ENCODE measurements around the gene CFLAR. TPM values are rescaled to one million over a fixed set of nuclear protein-coding genes. Genes with fewer than 3 reads are reported as not detected.

The CFLAR gene
- total RNA-seq, 4 donors from 2014 or later: 145 to 346 (median 176) TPM

- H3K27me3 ChIP-seq: no peaks in the 10 kb centered on the region
- peaks cover 0 to 14% (median 0%) of the 10 kb centered on the region in 3 donors for H3K4me1 ChIP-seq
- no peaks in the 10 kb centered on the region for H3K36me3 ChIP-seq
- H3K4me3 ChIP-seq: no peak overlapping the region
- no peak overlapping the region for H3K27ac ChIP-seq
- H3K9me3 ChIP-seq: no peaks in the 10 kb centered on the region
- no peak for ATAC-seq
- WGBS, 2 donors (ENCODE audit: low coverage in 1 of 2): 88% methylated on average over 4 of the region's 8 CpGs; no CpG with 5 or more reads in 1 of the 2 donors
- TF ChIP-seq POLR2AphosphoS5 (IDR thresholded peaks at IDR 0.05) (no peak), EP300 (IDR thresholded peaks at IDR 0.05) (no peak)
These were observed 84.4 kb downstream of the CFLAR start for GRCh38 chr2:201200345-201200744.

GRCh38 chr2:201201371-201201770 lies 85.4 kb downstream of the CFLAR start:
- no peaks in the 10 kb centered on the region for H3K27me3 ChIP-seq
- no peaks in the 10 kb centered on the region for H3K9me3 ChIP-seq
- WGBS, 2 donors (ENCODE audit: low coverage in 1 of 2): 86 to 89% methylated on average over 5 to 7 of the region's 8 CpGs
- H3K4me3 ChIP-seq: no peak overlapping the region
- TF ChIP-seq POLR2AphosphoS5 (IDR thresholded peaks at IDR 0.05) (no peak), EP300 (IDR thresholded peaks at IDR 0.05) (no peak), POLR2A (IDR thresholded peaks at IDR 0.05) (no peak), CTCF (IDR thresholded peaks at IDR 0.05) (no peak)
- no peaks in the 10 kb centered on the region for H3K36me3 ChIP-seq
- peaks cover 0 to 14% (median 0%) of the 10 kb centered on the region in 3 donors for H3K4me1 ChIP-seq
- no peak overlapping the region for H3K27ac ChIP-seq
- no peak for ATAC-seq

GRCh38 chr2:201203916-201204654 lies 88.1 kb downstream of the CFLAR start:
- Histone ChIP-seq H3K9me3 (no peaks in the 10 kb centered on the region), H3K4me3 (no peak overlapping the region), H3K36me3 (no peaks in the 10 kb centered on the region), H3K4me1 (peaks cover 0 to 14% (median 0%) of the 10 kb centered on the region in 3 donors), H3K27me3 (no peaks in the 10 kb centered on the region), H3K27ac (peak overlapping the region in 2 of 4 donors; percentile 3 to 32)
- ATAC-seq: peak; percentile 73
- TF ChIP-seq CTCF (IDR thresholded peaks at IDR 0.05) (no peak), POLR2AphosphoS5 (IDR thresholded peaks at IDR 0.05) (peak; percentile 19)
- WGBS, 2 donors (ENCODE audit: low coverage in 1 of 2): 41 to 60% methylated on average over 1 to 5 of the region's 6 CpGs

- ATAC-seq: no peak
- Histone ChIP-seq H3K4me3 (no peak overlapping the region), H3K36me3 (no peaks in the 10 kb centered on the region), H3K9me3 (no peaks in the 10 kb centered on the region), H3K27me3 (no peaks in the 10 kb centered on the region), H3K27ac (peak overlapping the region in 2 of 4 donors; percentile 3 to 32), H3K4me1 (peaks cover 0 to 14% (median 0%) of the 10 kb centered on the region in 3 donors)
- TF ChIP-seq POLR2A (IDR thresholded peaks at IDR 0.05) (no peak), CTCF (IDR thresholded peaks at IDR 0.05) (no peak), POLR2AphosphoS5 (IDR thresholded peaks at IDR 0.05) (no peak), EP300 (IDR thresholded peaks at IDR 0.05) (no peak)
- whole genome bisulfite sequencing, 2 donors (ENCODE audit: low coverage in 1 of 2): 78 to 82% methylated on average over 2 to 9 of the region's 9 CpGs
These were observed 88.9 kb downstream of the CFLAR start for GRCh38 chr2:201204655-201205514.

- Histone ChIP-seq H3K9me3 (no peaks in the 10 kb centered on the region), H3K4me3 (no peak overlapping the region), H3K27ac (no peak overlapping the region), H3K4me1 (peaks cover 0 to 14% (median 0%) of the 10 kb centered on the region in 3 donors), H3K27me3 (no peaks in the 10 kb centered on the region), H3K36me3 (no peaks in the 10 kb centered on the region)
- TF ChIP-seq EP300 (IDR thresholded peaks at IDR 0.05) (no peak), POLR2AphosphoS5 (IDR thresholded peaks at IDR 0.05) (no peak), POLR2A (IDR thresholded peaks at IDR 0.05) (no peak), CTCF (IDR thresholded peaks at IDR 0.05) (no peak)
- WGBS, 2 donors (ENCODE audit: low coverage in 1 of 2): 67 to 76% methylated on average over 1 to 3 of the region's 3 CpGs
- ATAC-seq: no peak
These were observed 89.5 kb downstream of the CFLAR start for GRCh38 chr2:201205515-201205849.
